Raji (cell line): ENCODE results near the gene LRRC43.

Source experiments
- POLR2A ChIP-seq: IDR thresholded peaks from 2 replicates; pipeline ENCODE4 v1.6.1; 2011; ENCODE audit warnings: low read depth, low read length, control low read depth; ENCODE audit not compliant: insufficient read depth

LRRC43 gene

DNA sequence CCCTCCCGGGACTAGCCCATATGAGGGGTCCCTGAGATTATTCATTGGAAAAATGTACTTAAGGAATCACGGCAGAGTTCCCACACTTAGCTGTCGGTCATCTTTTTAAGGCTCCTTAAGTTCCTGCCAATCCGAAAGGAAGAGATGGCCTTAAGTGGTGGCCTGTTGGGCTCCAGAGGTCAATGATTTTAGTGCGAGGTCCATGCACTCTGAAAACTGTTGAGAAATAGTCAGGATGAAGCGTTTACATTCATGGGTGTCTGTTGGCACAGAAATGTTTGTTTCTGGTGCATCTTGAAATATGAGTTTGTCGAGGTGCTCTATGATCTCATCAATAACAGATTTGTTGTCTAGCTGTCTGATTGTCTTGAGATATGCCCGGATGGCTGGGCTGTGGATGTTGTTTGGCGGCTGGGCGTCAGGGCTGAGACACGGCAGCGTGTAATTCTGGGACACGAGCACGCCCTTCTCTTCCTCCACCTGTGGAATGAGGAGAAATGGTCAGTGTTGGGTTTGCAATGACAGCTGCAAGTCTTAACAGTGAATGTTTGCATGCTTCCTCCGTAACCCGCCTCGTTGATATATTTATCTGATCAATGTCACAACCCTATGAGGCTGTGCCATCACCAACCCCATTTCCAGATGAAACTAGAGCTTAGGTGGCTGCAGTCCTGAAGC lies 10.5 kb upstream of the LRRC43 start:
- no peak for TF ChIP-seq POLR2A

DNA sequence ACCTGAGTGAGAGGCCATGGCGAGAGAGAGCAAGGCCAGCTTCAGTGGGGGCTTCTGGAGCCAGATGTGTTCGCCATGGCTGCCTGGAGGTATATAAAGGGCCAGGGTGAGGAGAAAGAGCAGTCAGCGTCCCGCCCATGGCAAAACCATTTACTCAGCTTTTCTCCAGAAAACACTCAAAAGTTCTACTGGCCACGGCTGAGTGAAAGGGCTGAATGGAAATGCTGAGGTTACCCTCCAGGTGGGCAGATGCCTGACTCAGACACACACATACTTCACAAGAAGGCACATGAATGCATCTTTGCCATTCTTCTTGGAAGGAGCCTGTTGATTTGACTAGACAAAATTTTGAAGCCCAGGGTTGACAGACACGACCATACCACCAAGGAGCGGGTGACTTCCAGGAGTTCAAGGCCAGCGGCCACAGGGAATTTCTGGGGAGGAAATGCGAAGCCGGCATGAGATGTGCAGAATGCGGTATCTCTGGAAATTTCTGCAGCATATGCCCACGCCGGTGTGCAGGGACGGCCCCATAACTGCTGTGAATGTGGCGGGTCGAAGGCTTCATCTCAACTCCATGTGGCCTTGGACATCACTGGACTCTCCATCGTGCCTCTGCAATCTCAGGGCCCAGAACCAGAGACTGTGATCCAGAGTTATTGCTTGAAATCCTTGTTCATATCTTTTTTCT lies 8.6 kb upstream of the LRRC43 start, which contains the start of gene IL31:
TSS of gene IL31 (minus strand) at position 67 of the 691 bp plus-strand sequence. CDS start at position 18, 49 bp downstream.
- TF ChIP-seq POLR2A, result no peak

DNA sequence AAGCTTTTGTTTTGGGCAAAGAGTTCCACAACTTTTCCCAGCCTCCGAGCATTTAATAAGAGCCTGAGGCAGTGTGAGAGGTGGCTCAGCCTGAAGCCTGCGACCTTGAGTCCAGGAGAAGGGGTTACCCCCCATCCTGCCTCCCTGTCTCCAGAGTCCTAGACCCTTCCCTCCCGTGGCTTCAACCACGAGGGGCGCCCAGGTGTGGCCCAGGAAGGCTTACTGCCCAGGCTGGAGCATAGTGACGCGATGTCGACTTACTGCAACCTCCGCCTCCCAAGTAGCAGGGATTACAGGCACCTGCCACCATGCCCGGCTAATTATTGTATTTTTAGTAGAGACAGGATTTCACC lies 641 bp downstream of the LRRC43 start:
- no peak for TF ChIP-seq POLR2A

DNA sequence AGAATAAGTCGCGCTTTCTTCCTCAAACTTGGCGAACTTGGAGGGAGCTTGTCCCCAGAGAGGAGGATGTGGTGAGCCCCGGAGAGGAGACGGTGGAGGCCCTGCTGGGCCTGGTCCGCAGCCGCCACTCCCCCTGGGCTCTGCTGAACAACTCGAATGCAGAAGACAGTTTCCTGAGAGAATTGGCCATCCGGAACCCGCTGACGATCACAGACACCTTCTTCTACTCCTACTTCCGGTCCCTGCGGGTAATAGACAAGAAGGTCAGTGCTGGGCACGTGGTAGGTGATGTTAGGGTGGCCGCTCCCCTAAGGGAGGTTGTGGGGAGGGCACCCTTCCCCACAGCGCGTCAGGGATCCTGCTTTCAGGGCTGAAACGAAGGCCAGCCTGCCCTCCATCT lies 1.6 kb downstream of the LRRC43 start:
- TF ChIP-seq POLR2A, result no peak

DNA sequence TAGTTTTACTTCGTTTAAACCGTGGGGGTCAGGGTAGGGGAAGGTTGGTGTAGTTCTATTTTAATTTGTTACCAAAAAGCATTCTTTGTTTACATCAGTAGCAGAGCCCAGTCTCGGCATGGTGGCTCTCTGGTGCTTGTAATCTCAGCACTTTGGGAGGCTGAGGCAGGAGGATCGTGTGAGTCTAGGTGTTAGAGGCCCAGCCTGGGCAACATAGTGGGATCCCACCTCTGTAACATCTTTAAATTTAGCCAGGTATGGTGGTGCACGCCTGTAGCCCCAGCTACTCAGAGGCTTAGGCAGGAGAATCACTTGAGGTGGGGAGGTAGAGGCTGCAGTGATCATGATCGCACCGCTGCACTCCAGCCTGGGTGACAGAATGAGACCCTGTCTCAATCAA lies 2.2 kb downstream of the LRRC43 start:
- no peak for TF ChIP-seq POLR2A

DNA sequence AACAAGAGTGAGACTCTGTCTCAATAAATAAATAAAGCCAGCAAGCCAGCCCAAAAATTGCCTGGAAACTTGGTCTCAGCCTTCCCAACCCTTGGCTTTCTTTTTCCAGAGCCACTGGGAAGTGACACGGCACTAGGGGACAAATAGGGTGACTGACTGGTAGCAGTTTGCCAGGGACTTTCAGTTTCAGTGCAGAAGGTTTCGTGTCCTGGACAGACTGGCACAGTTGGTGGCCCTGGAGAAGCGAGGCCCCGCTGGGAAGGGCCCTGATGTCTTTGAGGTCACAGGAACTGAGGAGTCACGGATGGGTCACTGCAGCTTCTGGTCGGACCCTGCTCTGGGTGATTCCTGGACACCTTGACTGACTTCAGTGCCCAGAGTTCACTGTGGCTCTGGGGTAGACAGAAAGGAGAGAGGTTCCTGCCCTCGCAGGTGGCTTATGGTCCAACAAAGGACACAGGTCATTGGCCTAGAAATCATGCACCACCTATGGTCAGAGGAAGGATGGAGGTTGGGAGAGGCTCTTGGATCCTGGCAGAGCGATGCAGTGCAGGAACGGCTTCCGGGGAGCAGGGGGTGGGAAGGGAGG lies 2.7 kb downstream of the LRRC43 start:
- TF ChIP-seq POLR2A, result no peak

DNA sequence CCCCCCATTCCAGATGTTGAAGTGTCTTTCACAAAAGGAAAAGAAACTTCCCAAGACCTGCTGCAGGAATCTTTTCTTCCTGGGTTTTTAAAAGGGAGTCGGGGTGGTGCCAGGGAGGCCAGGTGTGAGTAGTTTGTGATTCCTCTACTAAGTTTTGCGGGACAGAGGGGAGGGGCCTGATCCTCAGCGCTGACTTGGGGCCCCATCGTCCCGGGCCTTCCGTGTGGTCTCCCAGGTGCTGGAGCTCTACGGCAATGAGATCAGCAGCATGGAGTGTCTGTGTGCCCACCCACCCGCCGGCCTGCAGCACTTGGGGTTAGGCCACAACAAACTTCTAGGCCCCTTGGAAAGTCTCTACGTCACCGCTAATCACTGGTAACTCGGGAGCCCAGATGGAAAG lies 4.5 kb downstream of the LRRC43 start:
- no peak for TF ChIP-seq POLR2A

DNA sequence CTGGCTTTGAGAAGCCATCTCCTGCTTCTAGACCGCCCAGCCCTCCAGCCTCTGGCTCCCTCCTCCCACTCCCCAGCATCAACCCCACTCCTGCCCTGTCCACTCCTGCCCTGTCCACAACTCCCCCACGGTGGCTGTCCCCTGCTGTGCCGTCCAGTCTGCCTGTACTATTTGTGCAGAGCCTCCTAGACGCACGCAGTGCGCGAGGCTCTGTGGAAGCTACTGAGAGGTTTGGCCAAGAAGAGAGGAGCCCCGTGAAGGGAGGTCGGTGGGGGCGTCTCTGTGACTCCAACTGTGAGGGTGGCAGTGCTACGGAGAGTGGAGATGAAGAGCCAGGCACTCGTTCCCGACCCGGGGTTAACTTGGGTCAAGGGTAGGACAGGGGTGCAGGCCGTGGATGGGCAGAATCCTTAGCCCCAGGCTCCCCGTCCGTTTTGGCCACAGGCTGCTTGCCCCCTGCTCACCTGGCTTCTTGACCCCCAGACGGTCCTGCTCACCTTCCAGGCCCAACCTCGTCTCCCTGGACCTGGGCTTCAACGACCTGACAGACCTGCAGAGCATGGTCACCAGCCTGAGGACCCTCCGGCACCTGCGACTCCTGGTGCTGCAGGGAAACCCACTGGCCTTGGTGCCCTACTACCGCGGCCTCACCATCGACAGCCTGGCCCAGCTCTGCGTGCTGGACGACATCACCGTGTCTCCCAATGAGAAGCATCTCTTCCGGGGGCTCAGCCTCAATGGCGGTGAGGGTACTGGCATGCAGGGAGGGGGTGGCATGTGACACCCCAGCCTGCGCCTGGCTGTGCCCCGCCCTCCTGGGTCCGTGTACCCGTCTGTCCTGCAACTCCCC lies 6.9 kb downstream of the LRRC43 start:
- no peak for TF ChIP-seq POLR2A

DNA sequence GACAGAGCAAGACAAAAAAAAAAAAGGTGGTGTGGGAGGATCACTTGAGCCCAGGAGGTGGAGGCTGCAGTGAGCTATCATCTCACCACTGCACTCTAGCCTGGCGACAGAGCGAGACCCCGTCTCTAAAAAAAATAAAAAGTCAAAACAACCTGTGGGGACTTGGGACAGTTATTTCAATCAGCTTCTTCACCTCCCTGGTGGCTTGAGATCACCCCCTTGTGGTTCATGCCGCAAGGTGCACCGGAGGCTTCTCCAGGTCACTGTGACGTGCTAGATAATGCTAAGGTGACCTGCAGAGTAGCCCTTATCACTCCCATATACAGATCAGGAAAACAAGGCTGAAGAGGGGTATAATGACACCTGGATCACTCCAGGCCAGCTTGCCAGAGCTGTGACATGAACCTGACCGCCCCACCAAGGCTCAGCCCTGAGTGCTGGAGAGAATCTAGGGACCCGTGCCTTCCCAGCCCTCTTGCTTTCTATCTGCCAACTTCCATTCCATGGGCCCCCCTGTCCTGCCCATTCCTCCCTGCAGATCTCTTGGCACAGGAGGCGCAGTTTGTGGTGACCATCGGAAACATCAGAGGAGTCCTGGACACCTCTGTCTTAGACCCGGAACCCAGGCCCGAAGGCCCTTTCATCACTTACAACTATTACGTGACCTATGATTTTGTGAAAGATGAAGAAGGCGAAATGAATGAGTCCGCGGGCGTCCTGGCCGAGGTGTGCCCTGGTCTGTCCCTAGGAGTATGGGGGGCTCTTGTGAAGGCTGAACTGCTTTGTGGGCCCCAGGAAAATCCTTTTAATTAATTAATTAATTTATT lies 8.1 kb downstream of the LRRC43 start:
- no peak for TF ChIP-seq POLR2A

DNA sequence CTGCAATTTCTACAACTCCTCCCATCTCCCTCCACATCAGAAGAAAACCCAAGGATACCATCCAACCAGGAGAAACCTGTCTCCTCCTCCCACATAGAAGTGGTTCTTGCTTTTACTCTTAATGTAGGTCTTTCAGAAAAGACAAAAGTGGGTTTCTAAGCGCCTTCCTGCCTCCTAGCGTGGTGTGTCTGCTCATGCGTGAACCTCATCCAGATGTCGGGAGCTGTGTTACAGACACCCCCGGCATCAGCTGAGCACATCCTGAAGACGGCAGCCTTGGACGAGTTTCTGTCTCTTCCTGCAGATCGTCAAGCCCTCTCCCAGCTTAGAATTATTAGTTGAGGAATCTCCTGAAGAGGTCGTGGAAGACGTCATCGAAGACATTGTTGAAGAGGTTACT lies 9.5 kb downstream of the LRRC43 start:
- no peak for TF ChIP-seq POLR2A

DNA sequence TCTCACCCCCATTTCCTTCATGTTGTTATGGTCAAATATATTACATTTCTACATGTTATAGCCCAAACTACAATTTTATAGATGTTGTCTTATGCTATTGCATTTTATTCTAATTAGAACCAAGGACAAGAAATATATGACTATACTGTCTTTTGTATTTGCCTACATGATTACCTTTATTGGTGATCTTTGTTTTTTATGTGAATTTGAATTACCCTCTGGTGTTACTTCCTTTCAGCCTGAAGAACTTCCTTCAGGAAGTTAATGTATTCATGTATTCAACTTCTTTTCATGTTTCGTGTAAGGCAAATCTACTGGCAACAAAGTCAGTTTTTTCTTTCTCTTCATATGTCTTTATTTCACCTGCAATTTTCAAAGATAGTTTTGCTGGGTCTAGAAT lies 11.9 kb downstream of the LRRC43 start:
- no peak for TF ChIP-seq POLR2A

DNA sequence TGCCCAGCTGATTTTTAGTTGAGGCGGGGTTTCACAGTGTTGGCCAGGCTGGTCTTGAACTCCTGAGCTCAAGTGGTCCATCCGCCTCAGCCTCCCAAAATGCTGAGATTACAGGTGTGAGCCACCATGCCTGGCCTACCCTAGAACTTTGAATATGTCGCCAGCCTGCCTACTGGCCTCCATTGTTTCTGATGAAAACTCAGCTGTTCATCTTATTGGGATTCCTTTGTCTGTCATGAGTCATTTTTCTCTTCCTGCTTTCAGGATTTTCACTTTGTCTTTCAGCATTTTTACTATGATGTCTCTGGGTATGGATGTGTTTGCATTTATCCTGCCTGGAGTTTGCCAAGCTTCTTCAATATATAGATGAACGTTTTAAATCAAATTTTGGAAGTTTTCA lies 12.5 kb downstream of the LRRC43 start:
- no peak for TF ChIP-seq POLR2A

DNA sequence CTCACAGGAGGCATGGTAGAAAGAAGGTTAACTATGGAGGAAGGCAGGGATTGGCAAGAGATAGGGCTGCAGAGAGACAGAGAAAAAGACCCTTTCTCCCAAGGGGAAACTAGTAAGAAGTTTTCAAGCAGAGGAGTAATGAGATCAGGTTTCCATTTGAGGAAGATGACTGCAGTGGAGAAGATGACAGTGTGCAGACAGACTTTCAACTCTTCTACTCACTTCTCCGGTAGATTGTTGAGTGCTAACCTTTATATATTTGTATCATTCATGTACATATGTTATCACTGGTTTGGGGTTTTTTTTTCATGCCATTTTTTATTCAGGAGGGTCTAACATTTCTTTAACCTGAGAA lies 14.7 kb downstream of the LRRC43 start:
- TF ChIP-seq POLR2A, result no peak

DNA sequence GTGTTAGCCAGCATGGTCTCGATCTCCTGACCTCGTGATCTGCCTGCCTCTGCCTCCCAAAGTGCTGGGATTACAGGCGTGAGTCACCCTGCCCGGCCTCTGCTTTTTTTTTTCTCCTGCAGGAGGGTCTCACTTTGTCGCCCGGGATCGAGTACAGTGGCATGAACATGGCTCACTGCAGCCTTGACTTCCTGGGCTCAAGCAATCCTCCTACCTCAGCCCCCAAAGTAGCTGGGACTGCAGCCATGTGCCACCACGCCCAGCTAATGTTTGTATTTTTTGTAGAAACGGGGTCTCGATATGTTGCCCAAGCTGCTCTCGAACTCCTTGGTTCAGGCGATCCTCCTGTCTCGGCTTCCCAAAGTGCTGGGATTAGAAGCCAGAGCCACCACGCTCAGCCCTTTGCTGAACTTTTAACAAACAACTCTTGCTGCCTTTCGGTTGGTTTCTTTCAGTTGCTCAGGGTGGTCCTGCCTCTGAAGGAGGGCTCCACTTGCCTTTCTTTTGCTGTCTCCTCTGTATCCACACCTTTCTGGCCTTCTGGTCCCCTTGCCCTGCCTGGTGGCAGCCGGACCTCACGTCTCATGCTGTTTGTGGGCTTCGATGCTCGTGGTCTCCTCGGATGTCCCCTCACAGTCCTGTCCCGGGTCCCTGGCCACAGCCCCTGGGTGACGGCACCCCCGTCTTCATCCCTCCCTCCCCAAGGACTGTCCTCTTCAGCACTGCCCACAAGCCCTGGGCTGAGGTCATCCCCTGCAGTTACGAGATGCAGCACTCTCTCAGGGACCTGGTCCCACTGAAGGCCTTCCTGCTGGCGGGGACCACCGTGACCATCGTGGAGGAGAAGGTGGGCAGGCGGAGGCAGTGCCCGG lies 16.8 kb downstream of the LRRC43 start:
- no peak for TF ChIP-seq POLR2A
